HEK293 (cell line): ENCODE results near the gene CA9.
A peak's percentile ranks its signal among the peaks of the same experiment; 100 is the strongest.

ENCODE experiments used
- BCL11A ChIP-seq: fragments of 450-650 bp; formaldehyde crosslinking; IDR thresholded peaks from 2 replicates; pipeline ENCODE4 v1.5.1; 2016; ENCODE audit warnings: low read depth, missing biosample characterization, missing genetic modification characterization
- BCL11B ChIP-seq: fragments of 450-650 bp; formaldehyde crosslinking; IDR thresholded peaks from 2 replicates; pipeline ENCODE4 v1.5.1; 2016; ENCODE audit warnings: low read depth, missing biosample characterization, missing genetic modification characterization
- GLI4 ChIP-seq: fragments of 450-650 bp; formaldehyde crosslinking; IDR thresholded peaks from 2 replicates; pipeline ENCODE4 v1.5.1; 2016; ENCODE audit warnings: missing biosample characterization, missing genetic modification characterization
- HIC1 ChIP-seq: fragments of 450-650 bp; formaldehyde crosslinking; IDR thresholded peaks from 2 replicates; pipeline ENCODE4 v1.5.1; 2016; ENCODE audit warnings: missing biosample characterization, missing genetic modification characterization
- HOXC10 ChIP-seq: sonication (generic); formaldehyde crosslinking; IDR thresholded peaks from 2 replicates; pipeline ENCODE4 v1.8.1; 2023; ENCODE audit warnings: mild to moderate bottlenecking, missing genetic modification reagents
- INSM2 ChIP-seq: fragments of 450-650 bp; formaldehyde crosslinking; IDR thresholded peaks from 2 replicates; pipeline ENCODE4 v1.5.1; 2016; ENCODE audit warnings: missing biosample characterization, missing genetic modification characterization
- MZF1 ChIP-seq: fragments of 450-650 bp; formaldehyde crosslinking; IDR thresholded peaks from 2 replicates; pipeline ENCODE4 v1.5.1; 2017; ENCODE audit warnings: missing biosample characterization, missing genetic modification characterization, borderline replicate concordance
- SETDB1 ChIP-seq: IDR thresholded peaks from one replicate; pipeline ENCODE4 v1.6.1; 2017; ENCODE audit warnings: mild to moderate bottlenecking, low read length, moderate library complexity, mixed read lengths; ENCODE audit not compliant: insufficient read length
- YY1 ChIP-seq: fragments of 450-650 bp; formaldehyde crosslinking; IDR thresholded peaks from 2 replicates; pipeline ENCODE4 v1.5.1; 2018; ENCODE audit warnings: missing biosample characterization, missing genetic modification characterization
- ZBTB1 ChIP-seq: fragments of 450-650 bp; formaldehyde crosslinking; IDR thresholded peaks from 2 replicates; pipeline ENCODE4 v1.5.1; 2016; ENCODE audit warnings: missing biosample characterization, missing genetic modification characterization
- ZBTB21 ChIP-seq: fragments of 450-650 bp; formaldehyde crosslinking; IDR thresholded peaks from 2 replicates; pipeline ENCODE4 v1.5.1; 2017; ENCODE audit warnings: missing biosample characterization, missing genetic modification characterization
- ZBTB26 ChIP-seq: fragments of 450-650 bp; formaldehyde crosslinking; optimal IDR thresholded peaks from 2 replicates; pipeline ENCODE3; 2016; ENCODE audit warnings: missing biosample characterization, mild to moderate bottlenecking, missing genetic modification characterization
- ZBTB7A ChIP-seq: fragments of 450-650 bp; formaldehyde crosslinking; IDR thresholded peaks from 2 replicates; pipeline ENCODE4 v1.5.1; 2016; ENCODE audit warnings: low read depth, missing biosample characterization, missing genetic modification characterization
- ZNF114 ChIP-seq: fragments of 450-650 bp; formaldehyde crosslinking; IDR thresholded peaks from 2 replicates; pipeline ENCODE4 v1.5.0; 2017; ENCODE audit warnings: missing biosample characterization, missing genetic modification characterization
- ZNF132 ChIP-seq: fragments of 450-650 bp; formaldehyde crosslinking; IDR thresholded peaks from 2 replicates; pipeline ENCODE4 v1.5.1; 2017; ENCODE audit warnings: missing biosample characterization, missing genetic modification characterization, borderline replicate concordance
- ZNF202 ChIP-seq: fragments of 450-650 bp; formaldehyde crosslinking; IDR thresholded peaks from 2 replicates; pipeline ENCODE4 v1.5.1; 2016; ENCODE audit warnings: missing biosample characterization, missing genetic modification characterization, borderline replicate concordance
- ZNF221 ChIP-seq: fragments of 450-650 bp; formaldehyde crosslinking; IDR thresholded peaks from 2 replicates; pipeline ENCODE4 v1.5.1; 2017; ENCODE audit warnings: missing biosample characterization, missing genetic modification characterization, borderline replicate concordance
- ZNF24 ChIP-seq: fragments of 450-650 bp; formaldehyde crosslinking; IDR thresholded peaks from 2 replicates; pipeline ENCODE4 v1.5.1; 2016; ENCODE audit warnings: missing biosample characterization, missing genetic modification characterization
- ZNF311 ChIP-seq: fragments of 450-650 bp; formaldehyde crosslinking; IDR thresholded peaks from 2 replicates; pipeline ENCODE4 v1.5.1; 2017; ENCODE audit warnings: missing biosample characterization, missing genetic modification characterization, borderline replicate concordance
- ZNF394 ChIP-seq: fragments of 450-650 bp; formaldehyde crosslinking; IDR thresholded peaks from 2 replicates; pipeline ENCODE4 v1.5.1; 2016; ENCODE audit warnings: missing biosample characterization, missing genetic modification characterization, mild to moderate bottlenecking, moderate library complexity, borderline replicate concordance
- ZNF433 ChIP-seq: fragments of 450-650 bp; formaldehyde crosslinking; IDR thresholded peaks from 2 replicates; pipeline ENCODE4 v1.5.1; 2016; ENCODE audit warnings: missing biosample characterization, missing genetic modification characterization, low read depth
- ZNF510 ChIP-seq: fragments of 450-650 bp; formaldehyde crosslinking; IDR thresholded peaks from 2 replicates; pipeline ENCODE4 v1.5.1; 2018; ENCODE audit warnings: mild to moderate bottlenecking, missing genetic modification characterization, missing biosample characterization; ENCODE audit not compliant: insufficient replicate concordance
- ZNF529 ChIP-seq: fragments of 450-650 bp; formaldehyde crosslinking; IDR thresholded peaks from 2 replicates; pipeline ENCODE4 v1.5.1; 2017; ENCODE audit warnings: missing genetic modification characterization, missing biosample characterization; ENCODE audit not compliant: insufficient replicate concordance
- ZNF558 ChIP-seq: fragments of 450-650 bp; formaldehyde crosslinking; IDR thresholded peaks from 2 replicates; pipeline ENCODE4 v1.5.1; 2016; ENCODE audit warnings: missing biosample characterization, missing genetic modification characterization
- ZNF580 ChIP-seq: fragments of 450-650 bp; formaldehyde crosslinking; IDR thresholded peaks from 2 replicates; pipeline ENCODE4 v1.5.1; 2016; ENCODE audit warnings: missing biosample characterization, missing genetic modification characterization
- ZNF585B ChIP-seq: fragments of 450-650 bp; formaldehyde crosslinking; IDR thresholded peaks from 2 replicates; pipeline ENCODE4 v1.5.1; 2016; ENCODE audit warnings: missing biosample characterization, missing genetic modification characterization
- ZNF654 ChIP-seq: fragments of 450-650 bp; formaldehyde crosslinking; IDR thresholded peaks from 2 replicates; pipeline ENCODE4 v1.5.1; 2016; ENCODE audit warnings: low read depth, missing biosample characterization, missing genetic modification characterization
- ZNF660 ChIP-seq: fragments of 450-650 bp; IDR thresholded peaks from 2 replicates; pipeline ENCODE4 v1.5.1; 2018; ENCODE audit warnings: missing biosample characterization, mild to moderate bottlenecking, missing genetic modification characterization
- ZNF670 ChIP-seq: fragments of 450-650 bp; formaldehyde crosslinking; IDR thresholded peaks from 2 replicates; pipeline ENCODE4 v1.5.1; 2016; ENCODE audit warnings: missing biosample characterization, missing genetic modification characterization, low read depth
- ZNF692 ChIP-seq: fragments of 450-650 bp; formaldehyde crosslinking; IDR thresholded peaks from 2 replicates; pipeline ENCODE4 v1.5.1; 2016; ENCODE audit warnings: missing biosample characterization, missing genetic modification characterization
- ZNF76 ChIP-seq: fragments of 450-650 bp; formaldehyde crosslinking; IDR thresholded peaks from 2 replicates; pipeline ENCODE4; 2016; ENCODE audit warnings: low read depth, missing biosample characterization, missing genetic modification characterization, borderline replicate concordance
- ZNF777 ChIP-seq: fragments of 450-650 bp; formaldehyde crosslinking; IDR thresholded peaks from 2 replicates; pipeline ENCODE4 v1.5.1; 2017; ENCODE audit warnings: missing biosample characterization, missing genetic modification characterization, borderline replicate concordance
- ZNF791 ChIP-seq: fragments of 450-650 bp; formaldehyde crosslinking; IDR thresholded peaks from 2 replicates; pipeline ENCODE4 v1.5.1; 2016; ENCODE audit warnings: missing biosample characterization, missing genetic modification characterization
- ZNF837 ChIP-seq: fragments of 450-650 bp; formaldehyde crosslinking; IDR thresholded peaks from 2 replicates; pipeline ENCODE4 v1.5.1; 2016; ENCODE audit warnings: missing biosample characterization, missing genetic modification characterization

CA9 gene

GRCh38 chr9:35658137-35658967, 15.4 kb upstream of the CA9 start, which contains the start of gene CCDC107 (continued):
- TF ChIP-seq ZNF76 (tag by site-specific recombination) (no peak), SETDB1 (no peak), ZNF837 (0 out of 2 replicates have a peak, but pooled peaks have one; percentile 55), HIC1 (tag by site-specific recombination) (peak; percentile 61), BCL11B (tag by site-specific recombination) (no peak), ZNF114 (tag by site-specific recombination) (no peak), ZNF670 (no peak), ZNF202 (tag by site-specific recombination) (no peak), ZNF558 (tag by site-specific recombination) (no peak), ZNF24 (no peak; the same call in 1 of the 2 replicates), HOXC10 (CRISPR knock-in tag) (no peak), BCL11A (tag by site-specific recombination) (no peak), ZNF510 (no peak), ZBTB21 (no peak), YY1 (tag by site-specific recombination) (peak; percentile 83), ZNF654 (tag by site-specific recombination) (no peak), MZF1 (tag by site-specific recombination) (no peak), ZNF311 (no peak), ZNF221 (no peak), ZNF580 (tag by site-specific recombination) (no peak), ZNF791 (tag by site-specific recombination) (no peak), INSM2 (tag by site-specific recombination) (no peak), ZBTB26 (tag by site-specific recombination) (no peak), ZBTB7A (tag by site-specific recombination) (0 out of 2 replicates have a peak, but pooled peaks have one; percentile 38), ZBTB1 (no peak), ZNF777 (peak; percentile 76; the same call in 1 of the 2 replicates), ZNF660 (peak; percentile 43; the same call in 1 of the 2 replicates), ZNF433 (no peak), ZNF394 (tag by site-specific recombination) (no peak; the same call in 1 of the 2 replicates), ZNF132 (tag by site-specific recombination) (no peak), ZNF529 (tag by site-specific recombination) (no peak), ZNF692 (tag by site-specific recombination) (peak; percentile 31; the same call in 1 of the 2 replicates), ZNF585B (tag by site-specific recombination) (no peak), GLI4 (tag by site-specific recombination) (no peak)
